Gastrocnemius medialis (tissue), 4 donors: Measurements from ENCODE around the gene GC. TPM values are rescaled to one million over a fixed set of nuclear protein-coding genes. Genes with fewer than 3 reads are reported as not detected.

Source experiments
- ATAC-seq, 2 donors: fragments of 150-250 bp; one replicate each; pipeline ENCODE4 v1.9.1; 2016
- DNase-seq, 2 donors: peaks; one replicate each; pipeline ENCODE4 v3.0.0-alpha.2; 2019
- H3K27ac ChIP-seq, 4 donors: fragments of 200-600 bp; sonication (generic); 1 replicate in 1 of 4; 2 replicates in 3 of 4; pipeline ENCODE4 v1.5.1; 2016 to 2018; ENCODE audit warnings: mild to moderate bottlenecking in 2 of 4, moderate library complexity in 1 of 4
- H3K27me3 ChIP-seq, 3 donors: fragments of 200-600 bp; sonication (generic) in 2 of 3; 1 replicate in 1 of 3; 2 replicates in 2 of 3; pipeline versions ENCODE4 v1.5.1 to v1.6.0; 2016 to 2019; ENCODE audit warnings: mild to moderate bottlenecking in 1 of 3, moderate library complexity in 1 of 3
- H3K36me3 ChIP-seq, 2 donors: fragments of 200-600 bp; sonication (generic) in 1 of 2; one replicate each; pipeline ENCODE4 v1.5.1; 2017 to 2018
- H3K4me1 ChIP-seq, 2 donors: fragments of 200-600 bp; sonication (generic) in 1 of 2; one replicate each; pipeline ENCODE4 v1.5.1; 2016 to 2017; ENCODE audit warnings: mild to moderate bottlenecking in 2 of 2
- H3K4me3 ChIP-seq, 4 donors: fragments of 200-600 bp; sonication (generic) in 3 of 4; 1 replicate in 1 of 4; 2 replicates in 3 of 4; pipeline ENCODE4 v1.5.1; 2016 to 2019; ENCODE audit warnings: mild to moderate bottlenecking in 2 of 4
- H3K9me3 ChIP-seq, 3 donors: fragments of 200-600 bp; sonication (generic) in 2 of 3; 1 replicate in 1 of 3; 2 replicates in 2 of 3; pipeline ENCODE4 v1.5.1; 2016 to 2019
- CTCF ChIP-seq, 5 experiments: fragments of 450-650 bp in 3 of 5; fragments of 200-600 bp in 2 of 5; sonication (generic) in 2 of 5; IDR thresholded peaks in 4 of 5; conservative IDR thresholded peaks in 1 of 5; 1 replicate in 4 of 5; 2 replicates in 1 of 5; pipeline ENCODE4 v1.5.1; 2016 to 2019; ENCODE audit warnings: antibody characterized with exemption in 5 of 5, mild to moderate bottlenecking in 3 of 5, moderate library complexity in 3 of 5
- POLR2A ChIP-seq, 2 donors: fragments of 450-650 bp; IDR thresholded peaks; one replicate each; pipeline ENCODE4 v1.6.1; 2017; ENCODE audit warnings: antibody characterized with exemption in 2 of 2, mild to moderate bottlenecking in 2 of 2, moderate library complexity in 2 of 2
- in situ Hi-C, 4 donors: fragments of 200-750 bp; cut with MboI; loops; one replicate each; pipeline versions ENCODE4 v1.15.0 to v1.8.0; 2017; ENCODE audit warnings: low sequenced_read_pairs in 4 of 4
- intact Hi-C: fragments of 100-400 bp; cut with DNase I; formaldehyde crosslinking; loops from one replicate; pipeline ENCODE4 v1.15.1; 2023; ENCODE audit warnings: low total_unique reads
- total RNA-seq, 4 donors: library from RNA; depleted of rRNA; stranded (reverse); fragments of >200 nt; gene quantifications; one replicate each; pipeline versions ENCODE4 v1.1.0 to v1.2.3, GENCODE V29; 2016

The GC gene
- total RNA-seq, 4 donors from 2014 or later = 5.1 to 9.8 TPM; not detected in 2

- intact Hi-C loops (no loop called here), in situ Hi-C loops (no loop called here)
Measured at GRCh38 chr4:71771613-71772012, 12.3 kb downstream of the GC start.

DNA sequence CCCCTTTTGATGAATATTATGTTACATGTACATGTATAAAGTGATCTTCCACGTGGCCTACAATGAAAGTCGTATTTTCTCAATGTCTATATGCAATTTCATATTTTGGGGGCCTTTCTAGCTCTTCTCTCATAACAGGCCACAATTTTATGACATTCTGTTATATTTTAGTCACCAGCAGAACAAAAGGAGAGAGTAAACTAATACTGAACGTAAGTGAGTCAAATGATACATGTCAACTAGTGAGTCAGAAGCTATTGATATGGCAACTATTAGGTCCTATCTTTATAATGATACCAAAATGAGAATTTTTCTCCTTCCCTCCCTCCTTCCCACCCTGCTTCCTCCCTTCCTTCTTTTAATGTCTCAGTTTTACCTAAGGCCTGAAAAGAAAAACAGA is 14.4 kb downstream of the GC start:
- intact Hi-C loops (no loop called here), in situ Hi-C loops (no loop called here)
- Histone ChIP-seq H3K27me3 (no peaks in the 10 kb centered on the region), H3K9me3 (no peaks in the 10 kb centered on the region), H3K36me3 (no peaks in the 10 kb centered on the region), H3K4me3 (no peak overlapping the region), H3K4me1 (no peaks in the 10 kb centered on the region), H3K27ac (no peak overlapping the region)
- ATAC-seq (no peak), DNase-seq (no peak)
- TF ChIP-seq CTCF (IDR thresholded peaks at IDR 0.05 in 4 of 5, conservative IDR thresholded peaks at IDR 0.05 in 1 of 5) (no peak), POLR2A (IDR thresholded peaks at IDR 0.05) (no peak)

More at GRCh38 chr4:71771613-71772012, 12.3 kb downstream of the GC start:
- Histone ChIP-seq H3K9me3 (no peaks in the 10 kb centered on the region), H3K4me1 (no peaks in the 10 kb centered on the region), H3K27ac (no peak overlapping the region), H3K4me3 (no peak overlapping the region), H3K36me3 (no peaks in the 10 kb centered on the region), H3K27me3 (no peaks in the 10 kb centered on the region)
- no peak for TF ChIP-seq POLR2A (IDR thresholded peaks at IDR 0.05)
- no peak for TF ChIP-seq CTCF (IDR thresholded peaks at IDR 0.05 in 4 of 5, conservative IDR thresholded peaks at IDR 0.05 in 1 of 5)
- DNase-seq = no peak
- no peak for ATAC-seq

DNA sequence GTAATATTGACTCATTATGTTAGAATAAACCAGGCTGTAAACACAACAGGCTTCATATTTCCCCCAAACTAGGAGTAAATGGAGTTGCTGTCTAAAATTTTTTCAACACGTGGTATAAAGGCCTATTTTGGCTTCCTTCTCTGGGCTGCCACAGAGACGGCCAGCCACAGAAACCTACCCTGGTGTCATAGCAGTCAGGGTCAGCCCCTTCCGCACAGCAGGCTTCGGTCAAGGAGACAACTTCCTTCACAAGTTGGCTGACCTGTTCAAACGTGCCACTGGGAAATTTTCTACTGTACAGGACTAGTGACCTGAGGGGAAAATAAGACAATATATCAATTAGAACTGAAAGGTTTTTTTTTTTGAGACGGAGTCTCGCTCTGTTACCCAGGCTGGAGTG is 15.8 kb downstream of the GC start:
- TF ChIP-seq POLR2A (IDR thresholded peaks at IDR 0.05) = no peak
- TF ChIP-seq CTCF (IDR thresholded peaks at IDR 0.05 in 4 of 5, conservative IDR thresholded peaks at IDR 0.05 in 1 of 5) = no peak
- H3K27me3 ChIP-seq = no peaks in the 10 kb centered on the region
- in situ Hi-C loops = no loop called here
- DNase-seq (no peak), ATAC-seq (no peak)
- H3K4me1 ChIP-seq = no peaks in the 10 kb centered on the region
- H3K36me3 ChIP-seq = no peaks in the 10 kb centered on the region
- H3K9me3 ChIP-seq = no peaks in the 10 kb centered on the region
- no peak overlapping the region for H3K4me3 ChIP-seq
- intact Hi-C loops = no loop called here
- no peak overlapping the region for H3K27ac ChIP-seq

DNA sequence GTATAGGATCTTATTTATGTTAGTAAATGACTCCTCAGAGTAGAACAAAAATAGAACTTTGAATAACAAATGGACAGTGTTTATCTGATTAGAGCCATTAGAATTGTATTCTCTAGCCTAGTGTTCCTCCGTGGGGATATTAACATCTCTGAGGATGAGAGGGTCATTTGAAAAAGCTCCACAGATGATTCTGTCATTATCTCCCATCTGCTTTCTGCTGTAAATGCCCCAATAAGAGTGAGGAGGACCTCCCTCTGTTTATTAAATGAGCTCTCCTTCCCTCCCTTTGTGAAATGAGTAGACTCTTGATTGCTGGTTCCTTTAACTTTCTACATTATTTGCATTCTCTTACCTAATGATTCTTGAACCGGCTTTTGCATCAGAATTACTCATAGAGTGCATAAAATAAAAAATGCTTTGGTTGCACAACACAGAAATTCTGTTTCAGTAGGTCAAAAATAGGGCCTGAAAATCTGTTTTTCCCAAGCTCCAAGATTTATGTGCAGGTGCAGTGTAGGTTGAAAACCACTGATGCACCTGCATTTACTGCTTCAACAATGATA is 18.0 kb downstream of the GC start:
- no peaks in the 10 kb centered on the region for H3K27me3 ChIP-seq
- H3K9me3 ChIP-seq = no peaks in the 10 kb centered on the region
- in situ Hi-C loops = no loop called here
- no peak for ATAC-seq
- H3K27ac ChIP-seq = no peak overlapping the region
- intact Hi-C loops = no loop called here
- no peak for TF ChIP-seq POLR2A (IDR thresholded peaks at IDR 0.05)
- no peak for TF ChIP-seq CTCF (IDR thresholded peaks at IDR 0.05 in 4 of 5, conservative IDR thresholded peaks at IDR 0.05 in 1 of 5)
- no peak overlapping the region for H3K4me3 ChIP-seq
- no peaks in the 10 kb centered on the region for H3K36me3 ChIP-seq
- no peaks in the 10 kb centered on the region for H3K4me1 ChIP-seq
- DNase-seq = no peak

- in situ Hi-C loops = no loop called here
Measured at GRCh38 chr4:71765350-71765749, 18.5 kb downstream of the GC start.

More at GRCh38 chr4:71765350-71765749, 18.5 kb downstream of the GC start:
- DNase-seq = no peak
- Histone ChIP-seq H3K4me1 (no peaks in the 10 kb centered on the region), H3K9me3 (no peaks in the 10 kb centered on the region), H3K36me3 (no peaks in the 10 kb centered on the region), H3K27me3 (no peaks in the 10 kb centered on the region), H3K27ac (no peak overlapping the region), H3K4me3 (no peak overlapping the region)
- no peak for ATAC-seq
- intact Hi-C loops = no loop called here
- TF ChIP-seq CTCF (IDR thresholded peaks at IDR 0.05 in 4 of 5, conservative IDR thresholded peaks at IDR 0.05 in 1 of 5) (no peak), POLR2A (IDR thresholded peaks at IDR 0.05) (no peak)
